ENCODE data around the gene MED29.

Gene MED29

DNA sequence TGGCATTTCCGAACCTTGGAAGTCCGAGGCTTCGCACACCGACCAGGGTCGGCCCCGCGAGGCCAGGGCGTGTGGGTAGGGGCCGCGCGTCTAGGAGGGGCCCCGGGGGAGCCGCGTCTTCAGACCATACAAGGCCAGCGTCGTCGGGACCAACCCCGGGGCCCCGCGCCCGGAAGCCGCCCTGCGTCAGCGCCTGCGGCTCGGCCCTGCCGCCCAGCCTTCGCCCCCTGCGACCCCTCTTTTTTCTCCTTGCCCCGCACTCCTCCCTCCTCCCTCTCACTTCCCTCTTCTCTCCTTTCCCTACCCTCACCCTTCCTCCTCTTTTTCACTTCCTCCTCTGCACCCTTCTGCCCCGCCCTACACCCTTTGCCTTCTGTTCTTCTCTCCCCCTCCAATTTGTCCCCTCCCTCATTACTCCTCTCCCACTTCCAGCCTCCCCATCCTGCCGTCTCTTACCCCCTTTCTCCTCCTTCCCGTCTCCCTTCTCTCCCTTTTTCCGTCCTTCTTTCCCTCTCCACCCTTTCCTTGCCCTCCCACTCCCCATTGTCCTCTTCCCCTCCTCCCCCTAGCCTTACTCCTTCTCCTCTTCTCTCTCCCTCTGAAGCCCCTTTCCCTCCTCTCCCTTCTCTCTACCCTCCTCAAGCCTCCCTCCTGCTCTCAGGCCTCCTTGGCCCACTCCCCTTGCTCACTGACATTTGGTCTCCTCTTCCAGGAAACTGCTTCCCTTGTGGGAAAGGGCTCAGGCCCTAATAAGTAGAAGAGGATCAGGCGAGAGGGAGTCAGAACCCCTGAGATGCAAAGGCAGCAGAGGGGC, 19.0 kb downstream of the MED29 start:
- DNase-seq (ENCODE audit: low read depth in 1 of 2, low spot score in 1 of 2), result no peak

GRCh38 chr19:39410831-39411080, 19.6 kb downstream of the MED29 start:
- DNase-seq (ENCODE audit: low read depth in 1 of 2, low spot score in 1 of 2), result no peak

GRCh38 chr19:39411081-39411831, 20.1 kb downstream of the MED29 start:
- DNase-seq (ENCODE audit: low read depth in 1 of 2, low spot score in 1 of 2), result no peak

GRCh38 chr19:39411832-39412099, 20.6 kb downstream of the MED29 start:
- peak; percentile 69 to 91 for DNase-seq (ENCODE audit: low read depth in 1 of 2, low spot score in 1 of 2)

DNA sequence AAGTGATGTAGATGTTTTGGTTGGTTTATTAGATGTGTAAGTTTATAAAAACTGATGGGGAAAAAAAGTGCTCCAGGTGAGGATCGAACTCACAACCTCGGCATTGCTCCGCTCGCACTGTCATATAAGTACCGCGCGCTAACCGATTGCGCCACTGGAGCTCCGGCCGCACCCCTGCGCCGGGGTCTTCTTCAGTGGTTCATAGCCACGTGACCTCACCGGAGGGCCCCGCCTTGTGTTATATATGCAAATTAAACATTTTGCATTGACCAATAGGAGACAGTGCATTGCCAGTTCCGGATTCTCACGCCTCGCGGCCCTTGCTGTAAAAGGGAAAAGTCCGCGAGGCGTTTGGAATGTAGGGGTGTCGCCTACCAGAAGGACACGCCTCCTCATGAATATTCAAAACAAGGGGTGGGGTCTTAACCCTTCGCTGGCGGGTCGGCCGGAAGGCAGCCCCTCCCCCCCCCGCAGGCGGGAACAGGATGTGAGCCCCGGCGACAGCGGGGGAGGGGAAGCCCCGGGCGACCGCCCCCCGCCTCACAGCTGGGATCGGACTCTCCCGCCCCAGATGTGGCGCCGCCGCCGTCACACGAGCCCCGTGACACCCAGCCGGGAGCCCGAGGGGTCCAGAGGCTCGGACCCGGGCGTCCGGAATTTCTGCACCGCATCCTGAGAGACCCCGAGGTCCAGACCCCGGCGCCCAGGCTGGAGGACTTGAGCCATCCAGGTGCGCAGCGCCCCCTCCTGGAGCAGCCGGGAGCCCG, 21.1 kb downstream of the MED29 start, which contains the start of gene PLEKHG2:
Gene PLEKHG2, plus strand, starts transcription at position 570 of the 767 bp plus-strand sequence. CDS start 1,418 bp downstream, outside the sequence.
- peak; percentile 96 to 100 for DNase-seq (ENCODE audit: low read depth in 1 of 2, low spot score in 1 of 2)

GRCh38 chr19:39412867-39413271, 21.7 kb downstream of the MED29 start:
- DNase-seq (ENCODE audit: low read depth in 1 of 2, low spot score in 1 of 2), result no peak

DNA sequence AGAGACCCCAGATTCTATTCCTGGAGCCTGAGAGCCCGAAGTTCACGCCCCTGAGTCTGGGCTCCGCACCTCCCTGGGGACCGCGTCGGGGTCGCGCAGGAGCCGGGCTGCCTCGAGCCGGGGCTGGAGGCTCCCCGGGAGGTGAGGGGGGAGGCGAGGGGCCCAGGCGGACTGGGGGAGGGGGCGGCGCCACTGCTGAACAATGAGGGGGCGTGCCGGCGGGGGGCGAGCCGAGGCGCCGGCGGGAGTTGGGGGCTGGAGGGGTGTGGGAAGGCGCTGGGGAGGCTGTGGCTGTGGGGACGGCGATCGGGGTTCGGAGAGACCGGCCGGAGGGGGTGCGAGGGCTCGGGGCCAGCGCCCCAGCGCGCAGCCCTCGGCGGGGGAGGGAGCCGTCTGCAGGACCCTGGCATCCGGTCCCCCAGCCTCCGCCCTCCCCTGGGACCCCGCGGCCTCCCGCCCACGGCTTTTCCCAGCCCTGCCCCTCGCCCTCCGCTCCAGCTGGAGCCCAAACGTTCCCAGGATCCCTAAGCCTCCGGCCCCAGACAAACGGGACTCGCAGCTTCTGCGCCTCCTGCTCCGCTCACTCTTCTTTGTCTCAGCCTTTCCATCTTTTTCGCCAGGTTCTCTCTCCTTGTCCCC, 22.2 kb downstream of the MED29 start:
- DNase-seq (ENCODE audit: low read depth in 1 of 2, low spot score in 1 of 2), result no peak

DNA sequence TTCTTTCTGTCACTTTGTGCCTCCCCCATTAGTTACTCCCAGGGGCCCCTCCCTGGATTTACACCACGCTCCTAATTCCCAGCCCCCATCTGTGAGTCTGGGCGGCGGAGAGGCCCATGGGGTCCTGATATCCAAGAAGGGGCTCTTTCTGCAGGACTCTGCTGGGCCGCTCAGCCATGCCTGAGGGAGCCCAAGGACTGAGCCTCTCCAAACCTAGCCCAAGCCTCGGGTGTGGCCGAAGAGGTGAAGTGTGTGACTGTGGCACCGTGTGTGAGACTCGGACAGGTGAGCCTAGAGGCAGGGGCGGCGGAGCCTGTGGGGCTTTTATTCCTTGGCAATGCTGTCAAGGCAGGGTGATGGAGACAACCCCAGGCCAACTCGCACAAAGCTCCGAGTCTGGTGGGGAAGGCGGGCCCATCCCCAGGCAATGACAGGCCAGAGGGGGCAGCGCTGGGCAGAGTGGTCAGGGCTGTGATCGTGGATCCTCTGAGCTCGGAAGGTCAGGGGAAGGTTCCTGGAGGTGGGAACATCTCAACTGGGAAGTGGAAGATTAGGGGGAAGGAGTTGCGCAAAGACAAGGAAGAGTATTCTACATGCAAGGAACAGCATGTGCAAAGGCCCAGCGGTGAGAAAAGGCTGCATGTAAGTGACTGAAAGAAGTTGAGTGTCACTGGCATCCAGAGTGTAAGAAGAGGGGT, 22.9 kb downstream of the MED29 start:
- no peak for DNase-seq (ENCODE audit: low read depth in 1 of 2, low spot score in 1 of 2)

DNA sequence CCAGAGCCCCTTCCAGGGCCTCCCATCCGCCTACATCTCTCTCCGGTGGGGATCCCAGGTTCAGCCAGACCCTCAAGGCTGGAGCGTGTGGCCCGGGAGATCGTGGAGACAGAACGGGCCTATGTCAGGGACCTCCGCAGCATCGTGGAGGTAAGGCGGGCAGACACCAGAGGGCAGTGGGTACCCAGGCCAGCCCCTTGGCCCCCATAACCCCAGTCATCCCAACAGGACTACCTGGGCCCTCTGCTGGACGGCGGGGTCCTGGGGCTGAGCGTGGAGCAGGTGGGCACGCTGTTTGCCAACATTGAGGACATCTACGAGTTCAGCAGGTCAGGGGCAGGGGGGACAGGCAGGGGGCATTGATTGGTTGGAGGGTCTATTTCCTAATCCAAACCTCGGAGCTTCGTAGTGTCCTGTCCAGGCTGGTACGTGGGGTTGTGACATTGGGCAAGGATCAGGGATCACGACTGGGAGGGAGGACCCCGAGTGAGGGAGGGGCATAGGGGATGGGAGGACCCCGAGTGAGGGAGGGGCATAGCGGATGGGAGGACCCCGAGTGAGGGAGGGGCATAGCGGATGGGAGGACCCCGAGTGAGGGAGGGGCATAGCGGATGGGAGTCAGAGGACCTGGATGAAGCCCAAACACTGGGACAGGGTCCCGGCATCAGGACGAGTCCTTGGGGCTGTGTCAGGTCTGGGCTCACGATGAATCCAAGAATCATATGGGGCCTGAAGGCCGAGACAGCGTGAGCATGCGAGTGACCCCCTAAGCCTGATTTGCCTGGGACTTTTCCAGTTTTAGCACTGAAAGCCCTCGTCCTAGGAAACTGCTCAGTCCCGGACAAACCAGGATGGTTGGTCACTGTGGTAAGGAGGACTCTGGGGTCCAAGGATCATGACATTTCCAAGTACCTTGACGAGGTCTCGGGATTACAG, 24.2 kb downstream of the MED29 start:
- DNase-seq (ENCODE audit: low read depth in 1 of 2, low spot score in 1 of 2), result no peak

DNA sequence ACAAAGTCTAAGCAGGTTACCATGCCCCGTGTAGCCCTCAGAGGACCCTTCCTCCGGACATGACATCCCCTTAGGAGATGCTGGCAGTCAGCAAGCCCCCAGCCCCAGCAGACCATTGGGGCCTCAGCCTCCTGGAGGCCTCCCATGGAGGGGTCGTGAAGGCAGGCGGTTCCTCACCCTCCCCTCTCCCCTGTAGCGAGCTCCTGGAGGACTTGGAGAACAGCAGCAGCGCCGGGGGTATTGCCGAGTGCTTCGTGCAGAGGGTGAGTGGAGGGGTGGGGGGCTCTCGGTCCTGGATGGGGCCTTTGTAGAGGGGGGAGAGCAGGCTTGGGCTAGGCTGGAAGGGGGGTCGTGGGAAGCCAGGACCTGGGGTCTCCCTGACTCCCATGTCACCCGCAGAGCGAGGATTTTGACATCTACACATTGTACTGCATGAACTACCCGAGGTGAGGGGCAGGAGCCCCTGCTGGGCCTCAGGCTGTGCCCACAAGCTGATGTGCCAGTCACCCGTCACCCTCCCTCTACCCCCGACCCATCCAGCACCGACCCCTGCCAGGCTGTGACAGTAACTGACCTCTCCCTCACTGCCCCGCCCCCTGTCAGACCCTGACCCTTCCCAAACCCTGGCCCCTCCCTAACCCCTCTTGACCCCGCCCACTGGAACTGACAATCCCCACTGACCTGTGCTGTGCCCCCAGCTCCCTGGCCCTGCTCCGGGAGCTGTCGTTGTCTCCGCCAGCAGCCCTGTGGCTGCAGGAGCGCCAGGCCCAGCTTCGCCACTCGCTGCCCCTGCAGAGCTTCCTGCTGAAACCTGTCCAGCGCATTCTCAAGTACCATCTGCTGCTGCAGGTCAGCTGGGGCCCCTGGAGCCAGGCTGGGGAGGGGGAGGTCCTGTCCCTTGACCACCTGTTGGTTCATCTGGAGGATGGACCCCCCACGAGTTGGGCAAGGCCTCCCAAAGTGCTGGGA, 25.3 kb downstream of the MED29 start:
- no peak for DNase-seq (ENCODE audit: low read depth in 1 of 2, low spot score in 1 of 2)

- no peak for DNase-seq (ENCODE audit: low read depth in 1 of 2, low spot score in 1 of 2)
Measured at GRCh38 chr19:39417463-39418181, 26.4 kb downstream of the MED29 start.

GRCh38 chr19:39419003-39419402, 27.8 kb downstream of the MED29 start:
- no peak for DNase-seq (ENCODE audit: low read depth in 1 of 2, low spot score in 1 of 2)

GRCh38 chr19:39420769-39421168, 29.6 kb downstream of the MED29 start:
- DNase-seq (ENCODE audit: low read depth in 1 of 2, low spot score in 1 of 2), result no peak

- no peak for DNase-seq (ENCODE audit: low read depth in 1 of 2, low spot score in 1 of 2)
Measured at GRCh38 chr19:39422020-39422419, 30.8 kb downstream of the MED29 start.

GRCh38 chr19:39423258-39424086, 32.3 kb downstream of the MED29 start:
- DNase-seq (ENCODE audit: low read depth in 1 of 2, low spot score in 1 of 2), result no peak

- DNase-seq (ENCODE audit: low read depth in 1 of 2, low spot score in 1 of 2), result no peak
Measured at GRCh38 chr19:39424934-39425333, 33.8 kb downstream of the MED29 start.

DNA sequence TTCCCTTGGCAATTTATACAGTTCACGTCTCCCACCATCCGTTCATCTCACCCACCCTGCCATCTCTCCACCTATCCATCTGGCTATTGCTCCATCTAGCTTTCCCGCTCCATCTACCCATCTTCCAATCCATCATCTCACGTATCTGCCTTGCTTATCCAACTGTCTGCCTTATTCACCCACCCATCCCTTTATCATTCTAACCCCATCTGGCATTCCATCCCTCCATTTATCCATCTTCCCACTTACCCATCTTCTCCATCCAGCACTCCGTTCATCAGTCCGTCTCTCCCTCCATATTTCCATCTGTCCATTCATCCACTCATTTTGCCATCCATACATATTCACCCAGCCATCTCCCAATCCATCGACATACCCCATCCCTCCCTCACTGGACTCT, 34.6 kb downstream of the MED29 start:
- no peak for DNase-seq (ENCODE audit: low read depth in 1 of 2, low spot score in 1 of 2)

Data from activated CD4-positive, alpha-beta T cell treated with anti-CD3 and anti-CD28 coated beads, Interleukin-2, amount 50 U/mL, for 24 hours (primary cell).